Putamen (tissue), 1 donor: ENCODE measurements around the gene FGF4.

Source experiments
- DNase-seq: peaks from one replicate; pipeline ENCODE4 v3.0.0-alpha.2; 2016; ENCODE audit warnings: low spot score

Gene FGF4

GRCh38 chr11:69807106-69807815, 32.1 kb upstream of the FGF4 start:
- no peak for DNase-seq

GRCh38 chr11:69804769-69805508, 29.8 kb upstream of the FGF4 start:
- no peak for DNase-seq

- no peak for DNase-seq
Measured at GRCh38 chr11:69803604-69804218, 28.6 kb upstream of the FGF4 start.

GRCh38 chr11:69803022-69803421, 27.9 kb upstream of the FGF4 start:
- no peak for DNase-seq

GRCh38 chr11:69802590-69802989, 27.4 kb upstream of the FGF4 start:
- DNase-seq, result no peak

GRCh38 chr11:69801513-69802335, 26.6 kb upstream of the FGF4 start:
- no peak for DNase-seq

GRCh38 chr11:69800278-69800677, 25.1 kb upstream of the FGF4 start:
- no peak for DNase-seq

- DNase-seq, result no peak
Measured at GRCh38 chr11:69799582-69799981, 24.4 kb upstream of the FGF4 start.

- no peak for DNase-seq
Measured at GRCh38 chr11:69799097-69799496, 24.0 kb upstream of the FGF4 start.

GRCh38 chr11:69797737-69798528, 22.8 kb upstream of the FGF4 start:
- no peak for DNase-seq

- no peak for DNase-seq
Measured at GRCh38 chr11:69797156-69797555, 22.0 kb upstream of the FGF4 start.

- DNase-seq, result no peak
Measured at GRCh38 chr11:69796063-69796462, 20.9 kb upstream of the FGF4 start.

- no peak for DNase-seq
Measured at GRCh38 chr11:69791276-69792180, 16.4 kb upstream of the FGF4 start.

GRCh38 chr11:69788956-69789355, 13.8 kb upstream of the FGF4 start:
- DNase-seq, result no peak

GRCh38 chr11:69787906-69788305, 12.8 kb upstream of the FGF4 start:
- no peak for DNase-seq

GRCh38 chr11:69787457-69787856, 12.3 kb upstream of the FGF4 start:
- no peak for DNase-seq

- DNase-seq, result no peak
Measured at GRCh38 chr11:69781241-69781640, 6.1 kb upstream of the FGF4 start.

GRCh38 chr11:69778373-69778772, 3.2 kb upstream of the FGF4 start:
- DNase-seq, result no peak

- DNase-seq, result no peak
Measured at GRCh38 chr11:69774354-69775162, 583 bp downstream of the FGF4 start.
